Body of pancreas (tissue), 4 donors: ENCODE results near the gene OAS1. TPM values are rescaled to one million over a fixed set of nuclear protein-coding genes. Genes with fewer than 3 reads are reported as not detected.

Experiments
- ATAC-seq: fragments of 150-250 bp; one replicate; pipeline ENCODE4 v1.9.1; 2016
- DNase-seq, 4 donors: peaks; one replicate each; pipeline ENCODE4 v3.0.0-alpha.2; 2019
- H3K27ac ChIP-seq, 4 donors: fragments of 200-600 bp; sonication (generic); 1 replicate in 3 of 4; 2 replicates in 1 of 4; pipeline versions ENCODE4 v1.5.1 to v1.6.1; 2016 to 2019; ENCODE audit warnings: mild to moderate bottlenecking in 1 of 4, mixed read lengths in 1 of 4, moderate library complexity in 1 of 4
- H3K27me3 ChIP-seq, 2 donors: fragments of 200-600 bp; sonication (generic); one replicate each; pipeline ENCODE4 v1.6.0; 2016; ENCODE audit warnings: mild to moderate bottlenecking in 1 of 2
- H3K36me3 ChIP-seq, 2 donors: fragments of 200-600 bp; sonication (generic); replicated peaks in 1 of 2; 2 replicates each; pipeline ENCODE4 v1.5.1; 2016; ENCODE audit warnings: low read depth in 2 of 2; ENCODE audit not compliant: insufficient read depth in 1 of 2
- H3K4me1 ChIP-seq: fragments of 200-600 bp; sonication (generic); one replicate; pipeline ENCODE4 v1.6.0; 2016
- H3K4me3 ChIP-seq, 2 donors: fragments of 200-600 bp; sonication (generic); 1 replicate in 1 of 2; 2 replicates in 1 of 2; pipeline ENCODE4 v1.5.1; 2016 to 2019
- H3K9me3 ChIP-seq, 3 donors: fragments of 200-600 bp; sonication (generic); 1 replicate in 2 of 3; 2 replicates in 1 of 3; pipeline ENCODE4 v1.5.1; 2016
- CTCF ChIP-seq, 7 experiments: fragments of 450-650 bp in 4 of 7; fragments of 200-600 bp in 3 of 7; sonication (generic) in 3 of 7; IDR thresholded peaks; one replicate each; pipeline ENCODE4 v1.5.1; 2016 to 2019; ENCODE audit warnings: antibody characterized with exemption in 7 of 7
- POLR2A ChIP-seq, 3 donors: fragments of 450-650 bp; IDR thresholded peaks; one replicate each; pipeline ENCODE4 v1.6.1; 2016; ENCODE audit warnings: antibody characterized with exemption in 3 of 3, mild to moderate bottlenecking in 2 of 3
- WGBS, 2 donors: methylation state at CpG; one replicate each; pipeline ENCODE4 v1.1.5; 2017; 5-methylcytosine and 5-hydroxymethylcytosine counted together
- intact Hi-C: fragments of 100-400 bp; cut with DNase I; formaldehyde crosslinking; loops from one replicate; pipeline ENCODE4 v1.15.1; 2023
- total RNA-seq, 2 donors: library from RNA; depleted of rRNA; stranded (reverse); fragments of >200 nt; gene quantifications; one replicate each; pipeline ENCODE4 v1.1.0, GENCODE V29; 2016

OAS1 gene
- total RNA-seq, 2 donors from 2014 or later = 4.3 to 7.8 TPM

- WGBS, 2 donors = 52 to 56% methylated on average over 8 of the region's 8 CpGs
- DNase-seq (peak in 1 of 4 donors; percentile 9), ATAC-seq (no peak)
- Histone ChIP-seq H3K27ac (no peak overlapping the region), H3K9me3 (no peaks in the 10 kb centered on the region), H3K36me3 (no peaks in the 10 kb centered on the region), H3K27me3 (no peaks in the 10 kb centered on the region), H3K4me3 (no peak overlapping the region), H3K4me1 (no peaks in the 10 kb centered on the region)
- TF ChIP-seq POLR2A (IDR thresholded peaks at IDR 0.05) (no peak), CTCF (IDR thresholded peaks at IDR 0.05) (no peak)
- intact Hi-C loops = no loop called here
These were observed 36.3 kb upstream of the OAS1 start for GRCh38 chr12:112870267-112870980.

GRCh38 chr12:112875608-112876007, 31.2 kb upstream of the OAS1 start:
- intact Hi-C loops = no loop called here
- TF ChIP-seq POLR2A (IDR thresholded peaks at IDR 0.05) (no peak), CTCF (IDR thresholded peaks at IDR 0.05) (no peak)
- Histone ChIP-seq H3K36me3 (no peaks in the 10 kb centered on the region), H3K27me3 (no peaks in the 10 kb centered on the region), H3K4me1 (no peaks in the 10 kb centered on the region), H3K4me3 (no peak overlapping the region), H3K27ac (no peak overlapping the region), H3K9me3 (no peaks in the 10 kb centered on the region)
- ATAC-seq = no peak
- no peak for DNase-seq
- 19 to 27% methylated on average over 3 to 5 of the region's 5 CpGs for WGBS, 2 donors

- no peak for ATAC-seq
- Histone ChIP-seq H3K4me1 (no peaks in the 10 kb centered on the region), H3K9me3 (no peaks in the 10 kb centered on the region), H3K4me3 (no peak overlapping the region), H3K27ac (no peak overlapping the region), H3K27me3 (no peaks in the 10 kb centered on the region), H3K36me3 (no peaks in the 10 kb centered on the region)
- no peak for TF ChIP-seq CTCF (IDR thresholded peaks at IDR 0.05)
- no peak for TF ChIP-seq POLR2A (IDR thresholded peaks at IDR 0.05)
- intact Hi-C loops = no loop called here
- DNase-seq = no peak
- WGBS, 2 donors = 19 to 32% methylated on average over 5 to 11 of the region's 11 CpGs
These were observed 30.3 kb upstream of the OAS1 start for GRCh38 chr12:112876506-112876905.

GRCh38 chr12:112877006-112877405, 29.8 kb upstream of the OAS1 start:
- H3K9me3 ChIP-seq = no peaks in the 10 kb centered on the region
- H3K4me1 ChIP-seq = no peaks in the 10 kb centered on the region
- no peaks in the 10 kb centered on the region for H3K27me3 ChIP-seq
- ATAC-seq (no peak), DNase-seq (no peak)
- no peak overlapping the region for H3K27ac ChIP-seq
- 48 to 60% methylated on average over 4 of the region's 4 CpGs for WGBS, 2 donors
- no peaks in the 10 kb centered on the region for H3K36me3 ChIP-seq
- H3K4me3 ChIP-seq = no peak overlapping the region
- TF ChIP-seq POLR2A (IDR thresholded peaks at IDR 0.05) (no peak), CTCF (IDR thresholded peaks at IDR 0.05) (no peak)
- intact Hi-C loops = no loop called here

- intact Hi-C loops = no loop called here
- no peaks in the 10 kb centered on the region for H3K27me3 ChIP-seq
- H3K27ac ChIP-seq = no peak overlapping the region
- H3K9me3 ChIP-seq = no peaks in the 10 kb centered on the region
- no peaks in the 10 kb centered on the region for H3K36me3 ChIP-seq
- DNase-seq = no peak
- H3K4me1 ChIP-seq = no peaks in the 10 kb centered on the region
- ATAC-seq = no peak
- WGBS, 2 donors = 43 to 66% methylated on average over 3 of the region's 3 CpGs
- no peak overlapping the region for H3K4me3 ChIP-seq
- TF ChIP-seq POLR2A (IDR thresholded peaks at IDR 0.05) (no peak), CTCF (IDR thresholded peaks at IDR 0.05) (no peak)
These were observed 28.3 kb upstream of the OAS1 start for GRCh38 chr12:112878488-112878887.
